ENCODE data around the gene TBC1D13. TPM values are rescaled to one million over a fixed set of nuclear protein-coding genes. Genes with fewer than 3 reads are reported as not detected.
A peak's percentile ranks its signal among the peaks of the same experiment; 100 is the strongest.

TBC1D13 gene
- polyA plus RNA-seq, 2 of the 4 experiments (the other 2 are of a cell fraction), result 13.9 to 17.6 TPM

- H3K9me3 ChIP-seq, result no peaks in the 10 kb centered on the region
- ChIA-PET POLR2A (no interaction called here), CTCF (interaction anchor here (1.0 to 2.0 kb wide), 2 partner anchors 28 to 35 kb away, joined by 3 to 6 read pairs; no protein-coding TSS in a partner anchor)
- H3K4me3 ChIP-seq, result no peak overlapping the region
- DNase-seq (ENCODE audit: low read depth in 1 of 2, low spot score in 1 of 2), result no peak
- no peak overlapping the region for H3K27ac ChIP-seq
- 90% methylated on average over 6 of the region's 6 CpGs for WGBS (ENCODE audit: missing lambda C conversion rate)
- TF ChIP-seq HDAC2 (IDR thresholded peaks at IDR 0.05) (no peak), SREBF2 (IDR thresholded peaks at IDR 0.05) (no peak), HES2 (IDR thresholded peaks at IDR 0.05) (no peak), HEYL (CRISPR knock-in tag; IDR thresholded peaks at IDR 0.05) (no peak), BHLHE40 (IDR thresholded peaks at IDR 0.05; ENCODE audit: low read depth, low read length) (no peak), ATOH8 (CRISPR knock-in tag; IDR thresholded peaks at IDR 0.05; ENCODE audit: low read depth) (no peak), JUN (IDR thresholded peaks at IDR 0.05) (no peak), TFCP2L1 (CRISPR knock-in tag; IDR thresholded peaks at IDR 0.05) (no peak), CHD2 (IDR thresholded peaks at IDR 0.05; ENCODE audit: low read length, partially characterized antibody) (no peak), ESRRA (IDR thresholded peaks at IDR 0.05; ENCODE audit: borderline replicate concordance, low read length) (no peak), SMC3 (IDR thresholded peaks at IDR 0.05) (no peak), ZNF302 (CRISPR knock-in tag; IDR thresholded peaks at IDR 0.05) (no peak), MAZ (IDR thresholded peaks at IDR 0.05; ENCODE audit: borderline replicate concordance, low read depth, low read length) (no peak), HOXA7 (CRISPR knock-in tag; IDR thresholded peaks at IDR 0.05) (no peak), MAX (IDR thresholded peaks at IDR 0.05) (no peak), EHMT2 (IDR thresholded peaks at IDR 0.05; ENCODE audit: low read depth) (no peak), RCOR1 (IDR thresholded peaks at IDR 0.05; ENCODE audit: low read depth, low read length) (no peak), ZSCAN20 (CRISPR knock-in tag; IDR thresholded peaks at IDR 0.05) (no peak), RAD21 (conservative IDR thresholded peaks at IDR 0.05 in 1 of 2, IDR thresholded peaks at IDR 0.05 in 1 of 2) (no peak)
- no peak overlapping the region for H3K4me2 ChIP-seq
- peaks cover 17% of the 10 kb centered on the region; the same call in 2 of the 3 replicates for H3K4me1 ChIP-seq
- ATAC-seq, result no peak
- no peak for FAIRE-seq
These were observed 18.4 kb upstream of the TBC1D13 start for GRCh38 chr9:128768606-128769005.

- Histone ChIP-seq H3K9me3 (no peaks in the 10 kb centered on the region), H3K4me1 (peaks cover 10% of the 10 kb centered on the region; the same call in 2 of the 3 replicates), H3K27ac (no peak overlapping the region; a peak in 1 of 6 replicates), H3K4me2 (peak overlapping the region; percentile 85), H3K4me3 (peak overlapping the region; percentile 76)
- DNase-seq (ENCODE audit: low read depth in 1 of 2, low spot score in 1 of 2) (no peak), FAIRE-seq (no peak), ATAC-seq (no peak)
- 85% methylated on average over 11 of the region's 11 CpGs for WGBS (ENCODE audit: missing lambda C conversion rate)
- POLR2A ChIA-PET, result interaction anchor here (0.6 to 1.5 kb wide), 2 partner anchors 18 to 1776 kb away, joined by 4 read pairs; no protein-coding TSS in a partner anchor
- no peak for TF ChIP-seq NR3C1 (IDR thresholded peaks at IDR 0.05)
- CTCF ChIA-PET, result interaction anchor here (0.9 to 1.7 kb wide), 4 partner anchors 36 to 48 kb away, joined by 5 to 6 read pairs (median 6); partner anchors contain the start of gene ENDOG
These were observed 16.6 kb upstream of the TBC1D13 start for GRCh38 chr9:128770286-128771030.

- no peak for DNase-seq (ENCODE audit: low read depth in 1 of 2, low spot score in 1 of 2)
- FAIRE-seq, result no peak
- Histone ChIP-seq H3K4me2 (peak overlapping the region; percentile 85), H3K4me3 (peak overlapping the region; percentile 76), H3K9me3 (peaks cover 6% of the 10 kb centered on the region), H3K4me1 (peaks cover 5% of the 10 kb centered on the region; the same call in 1 of the 3 replicates), H3K27ac (peak overlapping the region; percentile 87 to 96)
- ChIA-PET POLR2A (interaction anchor here (0.6 to 1.5 kb wide), 3 partner anchors 8 to 1775 kb away, joined by 3 to 4 read pairs (median 4); no protein-coding TSS in a partner anchor), CTCF (interaction anchor here (0.9 to 2.4 kb wide), 5 partner anchors 37 to 69 kb away, joined by 5 to 6 read pairs (median 6); partner anchors contain the start of genes ENDOG and PKN3)
- ATAC-seq, result peak; percentile 49 to 63
- TF ChIP-seq HOXA7 (CRISPR knock-in tag; IDR thresholded peaks at IDR 0.05) (no peak), RAD21 (conservative IDR thresholded peaks at IDR 0.05 in 1 of 2, IDR thresholded peaks at IDR 0.05 in 1 of 2) (no peak), SREBF2 (IDR thresholded peaks at IDR 0.05) (no peak)
- WGBS (ENCODE audit: missing lambda C conversion rate), result 6% methylated on average over 23 of the region's 28 CpGs
These were observed 15.8 kb upstream of the TBC1D13 start for GRCh38 chr9:128771094-128771721.

Data from A549 (cell line).